HG03060 (cell line): Measurements from ENCODE around the gene BCAT1.

ENCODE experiments used
- ATAC-seq: cut with Tn5 transposase; IDR thresholded peaks from one replicate; pipeline ENCODE4 v1.9.1; 2021; ENCODE audit warnings: low read depth, moderate number of reproducible peaks; ENCODE audit not compliant: unreplicated experiment

The BCAT1 gene

GRCh38 chr12:24903329-24904088 is 45.4 kb downstream of the BCAT1 start:
- ATAC-seq: no peak

GRCh38 chr12:24902511-24903328 is 46.2 kb downstream of the BCAT1 start:
- no peak for ATAC-seq

- ATAC-seq: no peak
Observed at GRCh38 chr12:24901576-24902461, 47.1 kb downstream of the BCAT1 start.

- no peak for ATAC-seq
Observed at GRCh38 chr12:24900196-24900595, 48.7 kb downstream of the BCAT1 start.

- ATAC-seq: no peak
Observed at GRCh38 chr12:24899503-24900075, 49.3 kb downstream of the BCAT1 start.

GRCh38 chr12:24898606-24899005 is 50.3 kb downstream of the BCAT1 start:
- ATAC-seq: no peak

GRCh38 chr12:24898185-24898584 is 50.7 kb downstream of the BCAT1 start:
- ATAC-seq: no peak

- ATAC-seq: no peak
Observed at GRCh38 chr12:24896171-24896570, 52.7 kb downstream of the BCAT1 start.

- no peak for ATAC-seq
Observed at GRCh38 chr12:24895612-24896011, 53.3 kb downstream of the BCAT1 start.

GRCh38 chr12:24894879-24895278 is 54.0 kb downstream of the BCAT1 start:
- no peak for ATAC-seq

GRCh38 chr12:24890048-24890803 is 58.7 kb downstream of the BCAT1 start:
- no peak for ATAC-seq

GRCh38 chr12:24889411-24889810 is 59.5 kb downstream of the BCAT1 start:
- ATAC-seq: no peak

- ATAC-seq: no peak
Observed at GRCh38 chr12:24888813-24889212, 60.1 kb downstream of the BCAT1 start.

- ATAC-seq: no peak
Observed at GRCh38 chr12:24884911-24885310, 64.0 kb downstream of the BCAT1 start.

GRCh38 chr12:24881724-24882371 is 67.1 kb downstream of the BCAT1 start:
- no peak for ATAC-seq

- no peak for ATAC-seq
Observed at GRCh38 chr12:24881227-24881626, 67.7 kb downstream of the BCAT1 start.

- ATAC-seq: no peak
Observed at GRCh38 chr12:24880732-24881131, 68.2 kb downstream of the BCAT1 start.

- no peak for ATAC-seq
Observed at GRCh38 chr12:24879644-24880043, 69.3 kb downstream of the BCAT1 start.

GRCh38 chr12:24875014-24875413 is 73.9 kb downstream of the BCAT1 start:
- no peak for ATAC-seq
